ENCODE data around the gene TPRG1L.
A peak's percentile ranks its signal among the peaks of the same experiment; 100 is the strongest.

The TPRG1L gene

GRCh38 chr1:3651930-3652547 lies 27.2 kb downstream of the TPRG1L start, which contains the start of gene TP73 (continued):
- no peak for TF ChIP-seq ZNF585B (tag by site-specific recombination; IDR thresholded peaks at IDR 0.05)
- TF ChIP-seq ZNF600 (tag by site-specific recombination; IDR thresholded peaks at IDR 0.05), result peak; percentile 18; the same call in 1 of the 2 replicates
- TF ChIP-seq ZNF629 (tag by site-specific recombination; IDR thresholded peaks at IDR 0.05), result no peak
- no peak for TF ChIP-seq ZNF48 (tag by site-specific recombination; IDR thresholded peaks at IDR 0.05)
- no peak for TF ChIP-seq WT1 (tag by site-specific recombination; IDR thresholded peaks at IDR 0.05)
- TF ChIP-seq ZNF175 (tag by site-specific recombination; IDR thresholded peaks at IDR 0.05), result no peak
- peak; percentile 84 for TF ChIP-seq ZFHX2 (tag by site-specific recombination; conservative IDR thresholded peaks at IDR 0.05)
- TF ChIP-seq ZNF280D (tag by site-specific recombination; IDR thresholded peaks at IDR 0.05), result no peak
- TF ChIP-seq ZNF548 (tag by site-specific recombination; IDR thresholded peaks at IDR 0.05), result no peak
- TF ChIP-seq ZNF560 (tag by site-specific recombination; IDR thresholded peaks at IDR 0.05; ENCODE audit: borderline replicate concordance), result no peak
- no peak for TF ChIP-seq ZNF677 (tag by site-specific recombination; IDR thresholded peaks at IDR 0.05)
- no peak for TF ChIP-seq ZNF16 (tag by site-specific recombination; IDR thresholded peaks at IDR 0.05; ENCODE audit: low read depth)
- no peak for TF ChIP-seq GFI1B (tag by site-specific recombination; IDR thresholded peaks at IDR 0.05)
- TF ChIP-seq ZNF266 (tag by site-specific recombination; IDR thresholded peaks at IDR 0.05; ENCODE audit: low read depth), result no peak
- no peak for TF ChIP-seq PRDM1 (tag by site-specific recombination; IDR thresholded peaks at IDR 0.05)
- no peak for TF ChIP-seq ZNF350 (tag by site-specific recombination; IDR thresholded peaks at IDR 0.05)
- no peak for TF ChIP-seq ZSCAN18 (tag by site-specific recombination; IDR thresholded peaks at IDR 0.05)
- no peak; the same call in 1 of the 2 replicates for TF ChIP-seq ZNF10 (tag by site-specific recombination; IDR thresholded peaks at IDR 0.05)
- TF ChIP-seq ZNF2 (tag by site-specific recombination; IDR thresholded peaks at IDR 0.05), result no peak
- peak; percentile 47 for TF ChIP-seq ZBTB26 (tag by site-specific recombination; optimal IDR thresholded peaks at IDR 0.05)
- TF ChIP-seq ZFP69B (tag by site-specific recombination; IDR thresholded peaks at IDR 0.05), result no peak
- no peak for TF ChIP-seq ZNF623 (tag by site-specific recombination; IDR thresholded peaks at IDR 0.05)
- TF ChIP-seq ZNF292 (tag by site-specific recombination; IDR thresholded peaks at IDR 0.05; ENCODE audit: borderline replicate concordance, low read depth), result no peak
- no peak for TF ChIP-seq PRDM6 (tag by site-specific recombination; IDR thresholded peaks at IDR 0.05)
- TF ChIP-seq ZNF362 (tag by site-specific recombination; IDR thresholded peaks at IDR 0.05), result no peak
- TF ChIP-seq ZNF311 (tag by site-specific recombination; IDR thresholded peaks at IDR 0.05; ENCODE audit: borderline replicate concordance), result no peak
- TF ChIP-seq ZNF488 (tag by site-specific recombination; IDR thresholded peaks at IDR 0.05), result no peak
- peak; percentile 94 for TF ChIP-seq PBX3 (CRISPR knock-in tag; IDR thresholded peaks at IDR 0.05)
- peak; percentile 28; the same call in 1 of the 2 replicates for TF ChIP-seq GLIS1 (tag by site-specific recombination; IDR thresholded peaks at IDR 0.05)
- TF ChIP-seq ZNF529 (tag by site-specific recombination; IDR thresholded peaks at IDR 0.05; ENCODE audit: insufficient replicate concordance), result no peak
- TF ChIP-seq ZNF530 (tag by site-specific recombination; IDR thresholded peaks at IDR 0.05; ENCODE audit: low read depth), result no peak
